H9 (cell line): Measurements from ENCODE around the gene LPO. TPM values are rescaled to one million over a fixed set of nuclear protein-coding genes. Genes with fewer than 3 reads are reported as not detected.
A peak's percentile ranks its signal among the peaks of the same experiment; 100 is the strongest.

Experiments
- DNase-seq: peaks from one replicate; pipeline ENCODE4 v3.0.0-alpha.2; 2017
- H2AFZ ChIP-seq: one replicate; pipeline ENCODE4 v1.6.1; 2013; ENCODE audit warnings: mild to moderate bottlenecking, low read length, control low read depth, moderate library complexity
- H2AK5ac ChIP-seq: 2 replicates; pipeline ENCODE4 v1.6.1; 2013; ENCODE audit warnings: low read length, control low read depth, mixed read lengths; ENCODE audit not compliant: insufficient read length
- H2BK120ac ChIP-seq: one replicate; pipeline ENCODE4 v1.6.1; 2013; ENCODE audit warnings: low read depth, mild to moderate bottlenecking, low read length, control low read depth, inconsistent platforms; ENCODE audit not compliant: poor library complexity, severe bottlenecking
- H2BK12ac ChIP-seq: 2 replicates; pipeline ENCODE4 v1.6.1; 2013; ENCODE audit warnings: low read length, control low read depth, mixed read lengths, low read depth; ENCODE audit not compliant: insufficient read length
- H2BK15ac ChIP-seq: 2 replicates; pipeline ENCODE4 v1.6.1; 2013; ENCODE audit warnings: low read depth, low read length, control low read depth
- H2BK20ac ChIP-seq: one replicate; pipeline ENCODE4 v1.6.1; 2013; ENCODE audit warnings: low read depth, mild to moderate bottlenecking, low read length, control low read depth, inconsistent platforms; ENCODE audit not compliant: poor library complexity, severe bottlenecking
- H2BK5ac ChIP-seq: 2 replicates; pipeline ENCODE4 v1.6.1; 2013; ENCODE audit warnings: low read length, control low read depth, mixed read lengths; ENCODE audit not compliant: insufficient read length
- H3K14ac ChIP-seq: 2 replicates; pipeline ENCODE4 v1.6.1; 2013; ENCODE audit warnings: low read length, control low read depth; ENCODE audit not compliant: insufficient read depth
- H3K18ac ChIP-seq: 2 replicates; pipeline ENCODE4 v1.6.1; 2013; ENCODE audit warnings: low read depth, mild to moderate bottlenecking, mixed read lengths, low read length, control low read depth; ENCODE audit not compliant: insufficient read length
- H3K23ac ChIP-seq: 2 replicates; pipeline ENCODE4 v1.6.1; 2013; ENCODE audit warnings: low read length, control low read depth, mixed read lengths, low read depth; ENCODE audit not compliant: insufficient read length
- H3K23me2 ChIP-seq: 2 replicates; pipeline ENCODE4 v1.6.1; 2013; ENCODE audit warnings: low read depth, mild to moderate bottlenecking, mixed read lengths, low read length, control low read depth; ENCODE audit not compliant: insufficient read length, poor library complexity, severe bottlenecking
- H3K27ac ChIP-seq: 2 replicates; pipeline ENCODE4 v1.5.1; 2013; ENCODE audit warnings: low read length, control low read depth, mixed read lengths, low read depth; ENCODE audit not compliant: insufficient read length
- H3K27me3 ChIP-seq: 2 replicates; pipeline ENCODE4 v1.6.1; 2013; ENCODE audit warnings: low read length, control low read depth, inconsistent platforms; ENCODE audit not compliant: insufficient read depth
- H3K4ac ChIP-seq: 2 replicates; pipeline ENCODE4 v1.6.1; 2013; ENCODE audit warnings: low read depth, mild to moderate bottlenecking, control low read depth, inconsistent platforms, low read length, moderate library complexity
- H3K4me1 ChIP-seq: 2 replicates; pipeline ENCODE4 v1.6.1; 2013; ENCODE audit warnings: low read length, control low read depth, inconsistent platforms; ENCODE audit not compliant: insufficient read depth
- H3K4me2 ChIP-seq: 2 replicates; pipeline ENCODE4 v1.6.1; 2013; ENCODE audit warnings: low read length, control low read depth, mixed read lengths; ENCODE audit not compliant: insufficient read length, insufficient read depth
- H3K56ac ChIP-seq: 2 replicates; pipeline ENCODE4 v1.6.1; 2013; ENCODE audit warnings: low read depth, mild to moderate bottlenecking, mixed read lengths, low read length, control low read depth; ENCODE audit not compliant: insufficient read length
- H3K79me1 ChIP-seq: 2 replicates; pipeline ENCODE4 v1.6.1; 2013; ENCODE audit warnings: low read depth, mild to moderate bottlenecking, moderate library complexity, low read length, control low read depth, inconsistent platforms; ENCODE audit not compliant: insufficient read depth, poor library complexity, severe bottlenecking
- H3K79me2 ChIP-seq: 2 replicates; pipeline ENCODE4 v1.6.1; 2013; ENCODE audit warnings: low read length, control low read depth, inconsistent platforms; ENCODE audit not compliant: insufficient read depth
- H3K9ac ChIP-seq: 2 replicates; pipeline ENCODE4 v1.6.1; 2013; ENCODE audit warnings: low read length, control low read depth, mixed read lengths; ENCODE audit not compliant: insufficient read length; ENCODE audit errors: extremely low read depth
- H3K9me3 ChIP-seq: one replicate; pipeline ENCODE4 v1.6.1; 2013; ENCODE audit warnings: low read depth, low read length, inconsistent platforms; ENCODE audit not compliant: control insufficient read depth
- H3T11ph ChIP-seq: one replicate; pipeline ENCODE4 v1.6.1; 2013; ENCODE audit warnings: mild to moderate bottlenecking, low read length, control low read depth, inconsistent platforms
- H4K20me1 ChIP-seq: one replicate; pipeline ENCODE4 v1.6.1; 2013; ENCODE audit not compliant: control insufficient read depth, insufficient read length, insufficient read depth
- H4K5ac ChIP-seq: 2 replicates; pipeline ENCODE4 v1.6.1; 2013; ENCODE audit warnings: low read depth, mild to moderate bottlenecking, mixed read lengths, low read length, control low read depth; ENCODE audit not compliant: insufficient read length
- H4K8ac ChIP-seq: replicated peaks from 2 replicates; pipeline ENCODE4 v1.6.1; 2013; ENCODE audit warnings: low read length, control low read depth, mixed read lengths, low read depth; ENCODE audit not compliant: insufficient read length
- H4K91ac ChIP-seq: 2 replicates; pipeline ENCODE4 v1.6.1; 2013; ENCODE audit warnings: low read depth, mild to moderate bottlenecking, moderate library complexity, mixed read lengths, low read length, control low read depth; ENCODE audit not compliant: insufficient read length
- H3K27ac Mint-ChIP-seq, 3 experiments: 2 replicates in 2 of 3; 3 replicates in 1 of 3; pipeline ENCODE4 v1.8.0; 2020 to 2021; ENCODE audit warnings: mixed read lengths in 3 of 3, mild to moderate bottlenecking in 1 of 3, moderate library complexity in 1 of 3
- H3K27me3 Mint-ChIP-seq: 2 replicates; pipeline ENCODE4 v1.8.0; 2021; ENCODE audit warnings: low read depth, mild to moderate bottlenecking, moderate library complexity, mixed read lengths
- H3K36me3 Mint-ChIP-seq, 3 experiments: 2 replicates in 2 of 3; 3 replicates in 1 of 3; pipeline ENCODE4 v1.8.0; 2020 to 2021; ENCODE audit warnings: low read depth in 3 of 3, mixed read lengths in 3 of 3; ENCODE audit not compliant: insufficient read depth in 1 of 3
- H3K4me1 Mint-ChIP-seq, 2 experiments: 2 replicates each; pipeline ENCODE4 v1.8.0; 2020; ENCODE audit warnings: mixed read lengths in 2 of 2
- H3K4me3 Mint-ChIP-seq, 2 experiments: 2 replicates in 1 of 2; 3 replicates in 1 of 2; pipeline ENCODE4 v1.8.0; 2020 to 2021; ENCODE audit warnings: mild to moderate bottlenecking in 2 of 2, mixed read lengths in 2 of 2, moderate library complexity in 1 of 2
- H3K9me3 Mint-ChIP-seq, 2 experiments: 2 replicates in 1 of 2; 3 replicates in 1 of 2; pipeline ENCODE4 v1.8.0; 2020; ENCODE audit warnings: mild to moderate bottlenecking in 2 of 2, mixed read lengths in 2 of 2, moderate library complexity in 1 of 2
- CTCF ChIP-seq: fragments of 200-600 bp; sonication (generic); conservative IDR thresholded peaks from 3 replicates; pipeline ENCODE4 v1.8.0; 2021; ENCODE audit warnings: antibody characterized with exemption, mild to moderate bottlenecking
- WGBS: extraction: QIAGEN DNeasy Blood & Tissue Kit; methylation state at CpG from one replicate; pipeline ENCODE4 v1.1.7; 2013; ENCODE audit warnings: missing lambda C conversion rate, low lambda C conversion rate, mixed read lengths; ENCODE audit not compliant: insufficient read length; ENCODE audit errors: extremely low coverage; 5-methylcytosine and 5-hydroxymethylcytosine counted together
- total RNA-seq: library from RNA; stranded (reverse); gene quantifications from 2 replicates; pipeline ENCODE4 v1.2.1, GENCODE V29; 2021

Gene LPO
- total RNA-seq, 1 experiment from 2014 or later = 0.17 TPM

- Histone ChIP-seq H3K27me3 (no peaks in the 10 kb centered on the region), H3K14ac (no peak overlapping the region), H3K4ac (no peak overlapping the region), H2BK12ac (no peak overlapping the region), H3K23ac (no peak overlapping the region), H3K18ac (peak overlapping the region; percentile 54), H2BK5ac (no peak overlapping the region), H3K23me2 (no peaks in the 10 kb centered on the region), H2BK120ac (no peak overlapping the region), H4K20me1 (no peaks in the 10 kb centered on the region), H3K9ac (no peak overlapping the region), H3K4me1 (peaks cover 2% of the 10 kb centered on the region; the same call in 1 of the 2 replicates), H3K56ac (no peak overlapping the region), H3K4me2 (no peak overlapping the region), H2AFZ (no peak overlapping the region), H4K8ac (no peak overlapping the region), H4K91ac (no peak overlapping the region), H3K79me2 (no peaks in the 10 kb centered on the region), H3K79me1 (no peaks in the 10 kb centered on the region), H2BK15ac (no peak overlapping the region), H3T11ph (peak overlapping the region; percentile 37), H2BK20ac (no peak overlapping the region), H3K27ac (no peak overlapping the region), H4K5ac (no peak overlapping the region), H2AK5ac (no peak overlapping the region), H3K9me3 (no peaks in the 10 kb centered on the region)
- Mint-ChIP-seq H3K4me1 (peaks cover 16 to 22% of the 10 kb centered on the region in 2 experiments), H3K9me3 (no peaks in the 10 kb centered on the region), H3K27me3 (peaks cover 41% of the 10 kb centered on the region), H3K27ac (peak overlapping the region in 1 of 3 experiments; percentile 67; a peak in 2 of 7 replicates), H3K4me3 (peak overlapping the region in 1 of 2 experiments; percentile 43; a peak in 1 of 5 replicates), H3K36me3 (no peaks in the 10 kb centered on the region)
- TF ChIP-seq CTCF = no peak; the same call in 2 of the 3 replicates
- no peak for DNase-seq
- WGBS = no CpG with 5 or more reads among the region's 1 CpG
Measured at GRCh38 chr17:58229384-58229783, 9.0 kb upstream of the LPO start.
